Measurements from ENCODE around the gene EME1. TPM values are rescaled to one million over a fixed set of nuclear protein-coding genes. Genes with fewer than 3 reads are reported as not detected.
"Not testable (repeated sequence)": the region's sequence is repeated elsewhere in the genome, so short reads cannot be mapped to it uniquely, and the experiment has no call there.

The EME1 gene
- total and polyA plus RNA-seq, 2 donors (not counting 3 experiments of a cell fraction or from before 2014, with no cell fraction given): 5.6 to 9.1 TPM

DNA sequence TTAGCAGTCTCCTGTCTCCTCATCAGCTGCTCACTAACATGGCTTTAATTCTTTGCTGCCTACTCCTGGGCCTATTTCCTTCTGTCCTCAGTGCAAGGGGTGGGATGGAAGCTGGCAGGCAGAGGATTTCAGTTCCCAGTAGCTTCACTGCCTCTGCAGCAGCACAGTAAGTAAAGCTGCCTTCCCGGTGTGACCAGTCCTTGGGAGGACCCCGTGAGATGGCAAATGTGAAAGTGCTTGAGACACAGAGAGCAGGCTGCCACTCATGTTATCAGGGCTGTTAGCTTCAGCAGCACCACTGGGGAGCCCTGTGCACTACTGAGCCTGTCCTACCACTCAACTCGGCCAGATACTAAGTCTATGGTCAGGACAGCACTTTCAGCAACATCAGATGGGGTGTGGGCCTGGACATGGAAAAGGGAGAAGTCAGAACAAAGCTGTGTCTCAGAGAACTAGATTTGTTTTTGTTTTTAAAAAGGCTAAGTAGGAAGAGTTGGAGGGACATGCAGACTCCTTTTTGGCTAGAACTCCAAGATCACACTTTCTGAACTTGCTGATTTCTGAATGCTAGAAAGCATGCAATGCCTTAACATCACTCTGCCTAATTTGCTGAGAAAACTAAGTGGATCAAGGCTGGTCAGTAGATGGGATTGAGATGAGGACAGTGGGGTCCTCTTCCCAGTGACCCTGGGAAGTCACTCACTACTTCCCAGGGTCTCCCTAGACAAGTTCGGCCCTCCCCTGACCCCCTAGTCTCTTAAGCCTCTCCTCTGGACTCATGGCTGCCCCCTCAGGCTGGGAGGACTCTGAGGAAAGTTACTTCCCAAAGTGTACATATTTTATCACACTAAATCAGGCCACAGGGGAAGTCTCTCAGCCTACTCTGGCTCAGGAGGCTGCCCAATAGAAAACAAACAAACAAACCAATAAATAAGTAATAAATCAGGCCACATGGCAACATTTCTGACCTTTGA, 54.1 kb downstream of the EME1 start:
- ChIA-PET CTCF (interaction anchor here (0.9 to 1.8 kb wide), 6 partner anchors 29 to 65 kb away, joined by 3 to 16 read pairs (median 4); partner anchors contain the start of genes LRRC59 and RSAD1), POLR2A (interaction anchor here (0.5 kb wide), 1 partner anchor 20 kb away, joined by 5 read pairs; no protein-coding TSS in a partner anchor)
- Histone ChIP-seq H3K4me3 (replicated peaks in 1 of 3; ENCODE audit: insufficient read depth in 1 of 3, low read depth in 1 of 3, low read length in 3 of 3) (peak overlapping the region; percentile 24 to 79 (median 72)), H3K9me3 (replicated peaks; ENCODE audit: control insufficient read depth, insufficient read depth, low read length) (no peaks in the 10 kb centered on the region), H3K4me2 (ENCODE audit: insufficient read depth, low read length) (peak overlapping the region; percentile 32), H3K79me2 (ENCODE audit: control insufficient read depth, insufficient read depth, low read length) (no peaks in the 10 kb centered on the region), H3K36me3 (ENCODE audit: control insufficient read depth in 2 of 2, extremely low read depth in 1 of 2, insufficient read depth in 2 of 2, low read length in 2 of 2) (no peaks in the 10 kb centered on the region), H4K20me1 (replicated peaks; ENCODE audit: control insufficient read depth, extremely low read depth, insufficient read depth, low read length) (no peaks in the 10 kb centered on the region), H3K9me1 (replicated peaks; ENCODE audit: control insufficient read depth, extremely low read depth, insufficient read depth, low read length) (no peaks in the 10 kb centered on the region), H3K4me1 (ENCODE audit: control insufficient read depth, extremely low read depth, insufficient read depth, low read length) (peaks cover 31% of the 10 kb centered on the region), H3K27me3 (ENCODE audit: control insufficient read depth in 2 of 2, insufficient read depth in 2 of 2, low read length in 2 of 2) (no peaks in the 10 kb centered on the region), H3K9ac (replicated peaks; ENCODE audit: extremely low read depth, insufficient read depth, low read length) (no peak overlapping the region), H3K27ac (ENCODE audit: insufficient read depth, low read depth, low read length) (no peak overlapping the region), H2AFZ (ENCODE audit: low read depth, low read length) (peak overlapping the region; percentile 9)
- FAIRE-seq (peak; percentile 86), DNase-seq (ENCODE audit: low read depth, low spot score) (peak; percentile 45)
- dilution Hi-C loops (cut with MboI; ENCODE audit: extremely low pct_ligation_motif_present, low sequenced_read_pairs) (no loop called here), intact Hi-C loops (cut with micrococcal nuclease) (loop anchor here (2.0 kb wide), 2 partner anchors 30 to 52 kb away; partner anchors contain the start of genes LRRC59 and RSAD1)
- no TSS peak for BruUV-seq (replicated peaks)
- TF ChIP-seq POLR2A (IDR thresholded peaks at IDR 0.05; ENCODE audit: low read depth, low read length): no peak
- TF ChIP-seq GATA2 (IDR thresholded peaks at IDR 0.05; ENCODE audit: insufficient read depth, insufficient read length, low read depth, low read length): no peak
- no peak for TF ChIP-seq EZH2 (IDR thresholded peaks at IDR 0.05; ENCODE audit: borderline replicate concordance, low read depth, low read length, severe bottlenecking)
- TF ChIP-seq, protein P1, sequence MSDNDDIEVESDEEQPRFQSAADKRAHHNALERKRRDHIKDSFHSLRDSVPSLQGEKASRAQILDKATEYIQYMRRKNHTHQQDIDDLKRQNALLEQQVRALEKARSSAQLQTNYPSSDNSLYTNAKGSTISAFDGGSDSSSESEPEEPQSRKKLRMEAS (IDR thresholded peaks at IDR 0.05; ENCODE audit: insufficient read depth, insufficient read length): no peak
- no peak for TF ChIP-seq FOS (IDR thresholded peaks at IDR 0.05; ENCODE audit: borderline replicate concordance, insufficient read depth, low read length)
- TF ChIP-seq, protein P2, sequence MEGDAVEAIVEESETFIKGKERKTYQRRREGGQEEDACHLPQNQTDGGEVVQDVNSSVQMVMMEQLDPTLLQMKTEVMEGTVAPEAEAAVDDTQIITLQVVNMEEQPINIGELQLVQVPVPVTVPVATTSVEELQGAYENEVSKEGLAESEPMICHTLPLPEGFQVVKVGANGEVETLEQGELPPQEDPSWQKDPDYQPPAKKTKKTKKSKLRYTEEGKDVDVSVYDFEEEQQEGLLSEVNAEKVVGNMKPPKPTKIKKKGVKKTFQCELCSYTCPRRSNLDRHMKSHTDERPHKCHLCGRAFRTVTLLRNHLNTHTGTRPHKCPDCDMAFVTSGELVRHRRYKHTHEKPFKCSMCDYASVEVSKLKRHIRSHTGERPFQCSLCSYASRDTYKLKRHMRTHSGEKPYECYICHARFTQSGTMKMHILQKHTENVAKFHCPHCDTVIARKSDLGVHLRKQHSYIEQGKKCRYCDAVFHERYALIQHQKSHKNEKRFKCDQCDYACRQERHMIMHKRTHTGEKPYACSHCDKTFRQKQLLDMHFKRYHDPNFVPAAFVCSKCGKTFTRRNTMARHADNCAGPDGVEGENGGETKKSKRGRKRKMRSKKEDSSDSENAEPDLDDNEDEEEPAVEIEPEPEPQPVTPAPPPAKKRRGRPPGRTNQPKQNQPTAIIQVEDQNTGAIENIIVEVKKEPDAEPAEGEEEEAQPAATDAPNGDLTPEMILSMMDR (IDR thresholded peaks at IDR 0.05; ENCODE audit: extremely low read depth in 1 of 2, insufficient read depth in 1 of 2, low read depth in 1 of 2, low read length in 2 of 2): peak in 1 of 2 donors; percentile 7

DNA sequence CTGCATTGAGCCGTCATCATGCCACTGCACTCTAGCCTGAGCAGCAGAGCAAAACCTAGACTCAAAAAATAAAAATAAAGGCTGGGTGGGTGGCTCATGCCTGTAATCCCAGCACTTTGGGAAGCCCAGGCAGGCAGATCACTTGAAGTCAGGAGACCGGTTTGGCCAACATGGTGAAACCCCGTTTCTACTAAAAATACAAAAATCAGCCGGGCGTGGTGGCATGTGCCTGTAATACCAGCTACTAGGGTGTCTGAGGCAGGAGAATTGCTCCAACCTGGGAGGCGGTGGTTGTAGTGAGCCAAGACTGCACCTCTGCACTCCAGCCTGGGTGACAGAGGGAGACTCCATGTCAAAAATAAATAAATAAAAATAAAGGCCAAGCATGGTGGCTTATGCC, 55.1 kb downstream of the EME1 start:
- H3K9me3 ChIP-seq (replicated peaks; ENCODE audit: control insufficient read depth, insufficient read depth, low read length); H3K9ac ChIP-seq (replicated peaks; ENCODE audit: extremely low read depth, insufficient read depth, low read length); H3K79me2 ChIP-seq (ENCODE audit: control insufficient read depth, insufficient read depth, low read length); H3K36me3 ChIP-seq (ENCODE audit: control insufficient read depth in 2 of 2, extremely low read depth in 1 of 2, insufficient read depth in 2 of 2, low read length in 2 of 2); H3K27me3 ChIP-seq (ENCODE audit: control insufficient read depth in 2 of 2, insufficient read depth in 2 of 2, low read length in 2 of 2); H3K4me2 ChIP-seq (ENCODE audit: insufficient read depth, low read length); FAIRE-seq; H2AFZ ChIP-seq (ENCODE audit: low read depth, low read length); DNase-seq (ENCODE audit: low read depth, low spot score); H3K4me3 ChIP-seq (replicated peaks in 1 of 3; ENCODE audit: insufficient read depth in 1 of 3, low read depth in 1 of 3, low read length in 3 of 3); BruUV-seq (replicated peaks); H3K27ac ChIP-seq (ENCODE audit: insufficient read depth, low read depth, low read length); dilution Hi-C loops (cut with MboI; ENCODE audit: extremely low pct_ligation_motif_present, low sequenced_read_pairs); H4K20me1 ChIP-seq (replicated peaks; ENCODE audit: control insufficient read depth, extremely low read depth, insufficient read depth, low read length); POLR2A ChIA-PET; H3K9me1 ChIP-seq (replicated peaks; ENCODE audit: control insufficient read depth, extremely low read depth, insufficient read depth, low read length); intact Hi-C loops (cut with micrococcal nuclease): not testable (repeated sequence)
- CTCF ChIA-PET: interaction anchor here (4.4 kb wide), 1 partner anchor 31 kb away, joined by 20 read pairs; the partner anchor contains the start of gene LRRC59
- peaks cover 30% of the 10 kb centered on the region for H3K4me1 ChIP-seq (ENCODE audit: control insufficient read depth, extremely low read depth, insufficient read depth, low read length)
